HG03439 (cell line): ENCODE measurements around the gene PCSK9.
A peak's percentile ranks its signal among the peaks of the same experiment; 100 is the strongest.

Experiments used
- ATAC-seq: cut with Tn5 transposase; IDR thresholded peaks from one replicate; pipeline ENCODE4 v1.9.1; 2021; ENCODE audit warnings: mild to moderate bottlenecking, moderate library complexity; ENCODE audit not compliant: unreplicated experiment

Gene PCSK9

DNA sequence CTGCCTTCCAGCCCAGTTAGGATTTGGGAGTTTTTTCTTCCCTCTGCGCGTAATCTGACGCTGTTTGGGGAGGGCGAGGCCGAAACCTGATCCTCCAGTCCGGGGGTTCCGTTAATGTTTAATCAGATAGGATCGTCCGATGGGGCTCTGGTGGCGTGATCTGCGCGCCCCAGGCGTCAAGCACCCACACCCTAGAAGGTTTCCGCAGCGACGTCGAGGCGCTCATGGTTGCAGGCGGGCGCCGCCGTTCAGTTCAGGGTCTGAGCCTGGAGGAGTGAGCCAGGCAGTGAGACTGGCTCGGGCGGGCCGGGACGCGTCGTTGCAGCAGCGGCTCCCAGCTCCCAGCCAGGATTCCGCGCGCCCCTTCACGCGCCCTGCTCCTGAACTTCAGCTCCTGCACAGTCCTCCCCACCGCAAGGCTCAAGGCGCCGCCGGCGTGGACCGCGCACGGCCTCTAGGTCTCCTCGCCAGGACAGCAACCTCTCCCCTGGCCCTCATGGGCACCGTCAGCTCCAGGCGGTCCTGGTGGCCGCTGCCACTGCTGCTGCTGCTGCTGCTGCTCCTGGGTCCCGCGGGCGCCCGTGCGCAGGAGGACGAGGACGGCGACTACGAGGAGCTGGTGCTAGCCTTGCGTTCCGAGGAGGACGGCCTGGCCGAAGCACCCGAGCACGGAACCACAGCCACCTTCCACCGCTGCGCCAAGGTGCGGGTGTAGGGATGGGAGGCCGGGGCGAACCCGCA is at the start of gene PCSK9:
Gene PCSK9 (plus strand): TSS at position 207 of the 741 bp plus-strand sequence. CDS start 290 bp downstream, at position 497.
- no peak for ATAC-seq

DNA sequence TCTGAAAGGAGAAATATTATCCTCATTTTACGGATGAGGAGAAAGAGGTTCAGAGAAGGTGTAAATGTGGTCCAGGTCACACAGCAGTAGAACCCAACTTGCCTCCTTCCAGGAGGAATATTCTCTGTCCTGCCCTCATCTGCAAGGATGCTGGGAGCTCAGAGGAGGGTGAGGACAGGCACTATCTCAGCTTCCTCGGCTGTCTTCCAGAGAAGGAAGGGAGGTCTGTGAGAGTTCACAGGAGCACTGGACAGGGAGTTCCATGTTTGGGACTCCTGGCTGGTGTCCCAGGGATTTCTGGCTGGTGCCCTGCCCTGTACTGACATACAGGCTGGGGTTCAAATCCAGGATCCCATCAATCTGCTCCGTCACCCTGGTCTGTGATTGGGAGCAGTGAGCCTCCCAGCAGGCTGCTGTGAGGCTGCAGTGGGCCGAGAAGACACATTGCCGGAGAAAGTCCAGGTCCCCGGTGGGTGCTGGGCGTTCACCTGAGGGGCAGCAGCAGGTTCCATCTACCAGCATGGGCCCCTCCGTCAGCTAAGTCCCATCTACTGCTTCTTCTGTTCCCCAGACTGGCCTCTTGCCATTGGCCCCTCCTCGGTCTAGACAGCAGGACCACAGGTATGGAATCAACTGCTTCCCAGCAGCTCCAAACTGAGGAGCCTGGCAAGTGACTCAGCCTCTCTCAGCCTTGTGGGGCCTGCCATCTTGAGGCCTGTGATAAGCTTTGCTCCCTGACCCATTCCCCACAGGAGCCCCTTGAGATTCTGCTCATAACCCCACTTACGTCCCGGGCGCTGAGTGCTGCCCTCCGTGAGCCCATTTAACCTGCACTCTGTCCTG is 49.2 kb upstream of the PCSK9 start:
- no peak for ATAC-seq

DNA sequence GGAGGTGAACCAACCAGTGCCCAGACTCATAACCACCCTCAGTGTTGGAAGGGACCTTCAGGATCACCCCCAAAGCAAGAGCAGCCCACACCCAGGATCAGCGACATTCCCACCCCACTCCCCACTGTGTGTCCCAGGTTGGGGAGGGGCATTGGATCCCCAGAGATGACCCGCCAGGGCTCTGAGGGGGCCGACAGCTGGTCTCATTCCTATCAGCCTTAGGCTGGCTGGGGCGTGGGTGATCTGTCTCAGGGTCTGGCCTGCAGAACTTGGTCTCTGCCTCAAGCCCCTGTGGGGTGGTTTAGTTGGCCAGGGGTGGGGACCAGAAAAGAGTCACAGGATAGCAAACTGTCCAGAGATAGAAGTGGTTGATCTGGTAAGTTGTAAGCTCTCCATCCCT is 48.4 kb upstream of the PCSK9 start:
- no peak for ATAC-seq

DNA sequence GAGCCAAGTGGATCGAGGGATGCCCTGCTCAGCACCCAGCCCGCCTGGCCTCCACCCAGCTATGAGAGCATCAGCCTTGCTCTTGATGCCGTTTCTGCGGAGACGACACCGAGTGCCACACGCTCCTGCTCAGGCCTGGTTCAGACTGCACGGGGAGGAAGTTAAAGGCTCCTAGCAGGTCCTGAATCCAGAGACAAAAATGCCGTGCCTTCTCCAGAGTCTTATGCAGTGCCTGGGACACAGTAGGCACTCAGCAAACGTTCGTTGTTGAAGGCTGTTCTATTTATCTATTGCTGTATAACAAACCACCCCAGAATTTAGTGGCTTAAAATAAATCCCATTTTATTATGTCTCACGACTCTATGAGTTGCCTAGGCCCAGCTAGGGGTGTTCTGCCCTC is 47.4 kb upstream of the PCSK9 start:
- ATAC-seq: no peak

DNA sequence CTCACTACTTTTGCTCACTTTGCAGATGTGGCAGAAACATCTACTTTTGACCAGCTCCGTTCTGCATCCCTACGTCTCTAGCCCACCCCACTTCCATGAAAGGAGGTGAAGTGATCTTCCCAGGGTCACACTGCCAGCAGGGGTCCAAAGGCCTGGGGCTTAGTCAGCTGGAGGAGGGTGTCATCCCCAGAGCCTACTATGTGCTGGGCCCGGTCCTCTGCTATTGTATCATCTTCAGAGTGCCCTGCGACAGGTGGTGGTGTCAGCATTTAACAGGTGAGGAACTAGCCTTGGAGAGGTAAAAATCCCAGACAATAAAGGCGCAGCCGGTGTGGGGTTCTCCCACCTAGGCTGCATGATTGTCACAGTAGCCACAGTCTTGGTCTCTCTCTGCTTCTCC is 46.2 kb upstream of the PCSK9 start:
- no peak for ATAC-seq

DNA sequence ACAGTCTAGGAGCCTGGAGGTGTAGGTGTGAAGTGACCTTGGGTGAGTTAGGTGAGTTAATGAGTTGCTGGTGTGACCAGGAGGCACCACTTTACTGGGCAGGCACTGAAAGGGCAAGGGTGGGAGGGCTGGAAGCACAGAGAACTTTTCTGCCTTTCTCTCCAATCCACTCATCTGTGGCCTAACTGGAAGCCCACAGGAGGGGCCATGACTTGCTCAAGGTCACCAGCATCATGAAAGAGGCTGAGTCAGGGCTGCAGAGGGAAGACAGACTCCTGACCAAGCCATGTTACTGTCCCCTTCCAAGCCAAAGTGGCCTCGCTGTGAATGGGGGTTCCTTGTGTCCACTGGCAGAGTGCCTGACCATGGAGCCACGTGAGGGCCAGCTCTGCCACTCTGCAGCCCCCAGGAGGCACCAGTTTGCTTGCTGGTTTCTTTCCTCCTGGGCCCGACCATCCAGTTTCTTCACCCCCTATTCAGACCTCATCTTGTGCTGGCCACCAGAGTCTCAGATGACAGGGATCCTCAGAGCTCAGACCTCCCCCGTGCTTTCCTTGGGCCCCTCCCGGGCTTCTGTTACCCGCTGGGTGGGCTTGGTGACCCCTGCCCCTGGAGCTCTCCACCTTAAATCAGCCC is 44.9 kb upstream of the PCSK9 start:
- ATAC-seq: no peak

DNA sequence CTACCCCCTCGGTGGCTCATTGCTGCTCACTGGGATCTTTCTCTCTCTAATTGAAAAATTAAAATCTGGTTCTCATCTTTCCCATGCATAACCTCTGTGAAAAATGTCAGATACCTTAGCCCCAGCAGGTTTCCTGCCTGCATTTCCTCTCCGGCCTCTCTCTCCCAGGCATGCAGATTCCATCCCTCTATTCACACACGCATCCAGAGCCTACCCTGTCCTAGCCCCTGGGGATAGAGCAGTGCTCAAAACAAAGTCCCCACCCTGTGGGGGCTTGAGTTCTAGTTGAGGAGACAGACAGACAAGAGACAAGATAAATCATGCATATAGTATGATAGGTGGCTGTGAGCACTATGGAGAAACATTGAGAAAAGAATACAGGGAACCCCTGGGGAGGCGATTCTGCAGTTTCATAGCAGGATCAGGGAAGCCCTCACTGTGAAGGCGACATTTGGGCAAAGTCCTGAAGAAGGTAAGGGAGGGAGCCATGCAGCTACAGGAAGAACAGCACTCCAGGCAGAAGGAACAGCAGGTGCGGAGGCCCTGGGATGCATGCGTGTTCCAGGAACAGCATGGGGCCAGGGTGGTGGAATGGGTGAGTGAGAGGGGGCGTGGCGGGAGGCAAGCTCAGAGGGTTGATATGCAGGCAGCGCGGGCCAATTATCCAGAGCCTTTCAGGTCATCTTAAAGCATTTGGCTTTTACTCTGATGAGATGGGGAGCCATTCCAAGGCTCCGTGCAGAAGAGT is 44.2 kb upstream of the PCSK9 start:
- no peak for ATAC-seq

DNA sequence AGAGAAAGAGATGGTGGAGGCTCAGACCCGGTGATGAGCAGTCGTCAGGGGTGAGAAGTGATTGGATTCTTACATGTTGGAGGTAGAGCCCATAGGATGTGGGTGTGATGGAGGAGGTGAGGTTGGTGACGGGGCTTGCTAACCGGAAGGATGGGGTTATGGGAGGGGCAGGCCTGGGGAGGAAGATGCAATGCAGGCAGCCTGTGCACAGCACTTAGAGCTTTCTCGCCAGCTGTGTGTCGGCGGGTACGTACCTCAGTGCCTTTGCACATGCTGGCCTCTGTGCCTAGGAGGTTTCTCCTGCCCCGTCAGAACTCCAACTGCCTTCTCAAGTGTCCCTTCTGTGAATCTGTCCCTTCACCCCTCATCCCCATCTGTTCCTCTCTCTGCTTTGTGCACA is 43.5 kb upstream of the PCSK9 start:
- ATAC-seq: no peak

DNA sequence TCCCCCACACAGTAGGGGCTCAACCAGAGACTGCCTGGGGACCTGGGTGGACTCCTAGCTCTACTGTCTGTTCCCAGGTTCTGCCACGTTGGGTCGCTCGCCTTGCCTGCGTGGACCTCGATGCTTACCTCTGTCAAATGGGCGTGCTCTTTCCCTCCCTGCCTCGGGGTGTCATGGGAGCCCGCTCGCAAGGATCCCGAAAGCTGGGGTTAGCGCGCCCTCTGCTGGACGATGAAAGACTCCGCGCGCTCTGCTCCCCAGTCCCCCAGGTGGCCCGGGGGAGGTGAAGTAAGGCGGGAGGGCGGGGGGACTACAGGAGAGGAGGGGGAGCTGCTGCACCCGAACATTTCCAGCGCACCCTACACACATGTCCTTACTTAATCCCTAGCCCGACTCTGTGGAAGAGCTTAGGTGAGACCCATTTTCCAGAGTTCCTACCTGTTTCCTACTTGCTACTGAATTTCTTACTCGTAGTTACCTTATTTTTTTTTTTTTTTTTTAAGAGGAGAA is 42.9 kb upstream of the PCSK9 start:
- ATAC-seq: peak; percentile 53

DNA sequence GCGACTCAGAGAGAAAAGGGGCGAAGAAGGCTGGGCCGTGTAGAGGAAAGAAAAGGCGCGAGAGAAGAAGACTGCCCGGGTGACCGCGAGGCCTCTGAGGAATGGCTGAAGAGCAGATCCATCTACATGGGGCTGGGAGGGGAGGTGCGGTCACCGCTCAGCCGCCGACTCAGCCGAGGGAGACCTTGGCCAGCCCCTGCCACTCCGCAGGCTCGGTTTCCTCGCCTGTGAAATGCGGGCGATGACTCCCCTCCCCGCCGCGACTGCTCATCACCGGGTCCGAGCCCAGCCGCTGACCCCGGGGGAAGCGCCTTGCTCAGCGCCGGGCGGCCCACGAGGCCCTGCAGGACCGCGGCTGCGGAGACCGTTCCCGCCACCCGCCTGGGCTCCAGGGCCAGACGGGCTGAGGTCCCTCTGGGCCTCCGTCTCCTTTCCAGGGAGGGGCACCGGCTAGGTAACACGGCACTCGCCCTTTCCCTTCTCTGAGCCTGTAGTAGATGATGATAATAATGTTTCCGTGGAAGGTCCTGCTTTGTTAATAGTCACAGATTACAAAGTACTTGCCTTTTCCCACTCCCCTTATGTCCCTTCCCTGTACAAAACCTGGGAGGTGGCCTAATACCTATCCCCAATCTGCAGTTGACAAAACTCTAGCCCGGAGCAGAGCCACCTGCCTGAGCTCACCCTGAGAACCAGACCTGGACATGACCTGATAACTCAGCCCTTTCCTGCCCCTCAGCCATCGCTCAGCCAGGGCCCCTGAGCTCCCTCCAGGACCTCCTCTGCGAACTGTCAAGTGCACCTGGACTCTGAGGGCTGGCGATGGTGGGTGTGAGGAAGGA is 42.3 kb upstream of the PCSK9 start:
- ATAC-seq: no peak

DNA sequence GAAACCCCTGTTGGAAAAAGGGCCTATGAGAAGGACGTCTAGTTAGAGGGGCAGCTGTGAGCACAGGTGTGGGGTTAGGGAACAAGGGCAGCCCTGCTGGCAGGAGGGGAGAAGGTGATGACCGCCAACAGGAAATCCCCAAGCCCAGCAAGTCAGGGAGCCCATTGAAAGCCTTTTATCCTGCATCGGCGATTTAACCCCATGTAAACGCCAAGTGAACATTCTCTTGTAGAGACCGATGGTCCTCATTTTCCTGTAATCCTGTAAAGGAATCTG is 41.7 kb upstream of the PCSK9 start:
- ATAC-seq: no peak

DNA sequence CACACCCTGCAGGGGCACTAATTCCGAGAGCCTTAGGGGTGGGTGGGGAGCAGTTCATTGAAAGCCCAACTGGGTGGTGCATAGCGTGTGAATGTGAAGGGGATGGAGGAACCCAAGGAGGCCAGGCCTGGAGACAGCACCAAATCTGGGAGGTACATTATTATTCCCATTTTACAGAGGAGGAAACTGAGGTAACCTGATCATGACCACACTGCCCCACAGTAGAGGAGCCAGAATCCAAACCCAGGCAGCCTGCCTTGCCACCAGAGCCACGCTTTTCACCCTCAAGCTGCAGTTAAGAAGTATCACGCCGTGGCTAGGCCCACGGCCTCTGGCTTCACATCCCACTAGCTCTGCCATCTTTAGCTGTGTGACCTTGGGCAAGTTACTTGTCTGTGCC is 41.2 kb upstream of the PCSK9 start:
- no peak for ATAC-seq

DNA sequence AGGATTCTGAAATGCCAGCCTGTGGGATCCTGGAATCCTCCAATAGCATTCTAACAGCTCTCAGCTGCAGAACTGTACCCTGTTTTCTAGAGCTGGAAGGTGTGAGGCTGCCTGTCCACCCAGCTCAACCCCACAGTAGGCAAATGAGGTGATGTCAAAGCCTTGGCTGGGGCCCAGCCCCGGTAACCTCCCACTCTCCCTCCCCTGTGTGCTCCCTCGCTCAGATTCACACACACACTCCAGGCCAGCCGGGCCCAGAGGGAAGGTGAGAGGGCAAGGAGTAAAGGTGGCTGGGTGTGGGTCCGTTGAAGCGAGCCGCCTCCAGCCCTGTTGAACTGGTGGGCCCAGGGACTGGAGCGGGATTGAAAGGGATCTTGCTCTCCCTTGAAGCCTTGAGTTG is 40.7 kb upstream of the PCSK9 start, which contains the start of gene BSND:
Gene BSND (plus strand): TSS at position 257 of the 400 bp plus-strand sequence. CDS start 254 bp downstream, outside the sequence.
- ATAC-seq: peak; percentile 50

DNA sequence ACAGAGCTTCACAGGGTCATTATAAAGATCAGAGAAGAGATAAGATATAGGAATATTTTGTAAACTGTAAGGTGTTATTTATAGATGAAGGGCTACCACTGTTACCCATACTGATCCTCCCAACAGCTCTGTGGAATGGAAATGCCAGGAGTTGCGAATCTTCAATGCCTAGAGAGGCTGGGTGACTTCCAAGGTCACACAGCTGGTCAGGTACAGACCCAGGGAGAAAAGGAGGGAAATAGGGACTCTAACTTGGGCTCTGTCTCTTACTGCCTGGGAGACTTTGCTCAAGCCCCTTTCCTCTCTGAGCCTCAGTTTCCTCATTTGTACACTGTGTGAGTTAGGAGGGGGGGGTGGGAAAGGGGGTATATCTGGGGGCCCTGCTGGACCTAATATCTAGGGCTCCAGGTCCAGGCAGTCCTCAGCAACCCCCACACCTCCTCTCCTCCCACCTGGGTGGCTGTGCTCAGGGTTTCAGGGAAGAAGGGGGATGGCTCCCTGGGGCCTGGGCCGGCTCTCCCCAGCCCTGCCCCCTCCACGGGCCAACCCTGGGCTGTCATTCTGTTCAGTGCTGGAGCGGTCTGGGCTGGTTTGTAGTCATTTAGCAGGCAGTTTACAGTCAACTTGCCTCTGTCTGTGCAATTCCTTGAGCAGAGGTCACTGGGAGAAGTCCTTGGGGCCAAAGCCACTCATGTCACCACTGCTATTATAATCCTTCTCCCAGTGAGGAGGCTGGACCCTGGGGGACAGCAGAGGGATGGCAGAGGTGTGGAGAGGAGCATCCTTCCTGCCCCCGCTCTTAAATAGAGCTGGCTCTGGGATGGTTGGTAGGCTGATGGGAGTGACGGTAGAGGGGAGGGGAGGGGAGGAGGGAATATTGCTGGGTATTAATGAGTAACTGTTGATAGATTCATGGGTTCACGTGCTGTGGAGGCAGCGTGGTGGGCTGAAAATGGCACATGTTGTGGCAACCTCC is 39.0 kb upstream of the PCSK9 start:
- ATAC-seq: no peak

DNA sequence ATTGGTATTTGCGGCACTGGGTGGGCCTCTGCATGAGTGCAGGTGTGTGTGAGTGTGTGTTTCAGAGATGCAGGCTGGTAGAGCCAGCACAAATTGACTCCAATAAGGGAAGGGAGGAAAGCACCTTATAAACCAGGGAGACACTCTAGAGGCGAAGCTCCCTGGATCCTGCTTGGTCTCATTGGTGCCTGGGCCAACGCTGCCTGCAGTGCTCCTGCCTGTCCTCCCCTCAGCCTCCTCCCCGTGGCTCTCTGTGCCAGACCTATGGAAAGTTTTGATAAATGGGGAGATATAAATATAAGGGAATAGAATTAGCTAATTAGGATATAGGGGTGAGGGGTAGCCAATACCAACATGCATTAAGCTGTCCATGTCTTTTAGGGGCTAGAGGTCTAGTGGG is 38.0 kb upstream of the PCSK9 start:
- no peak for ATAC-seq

DNA sequence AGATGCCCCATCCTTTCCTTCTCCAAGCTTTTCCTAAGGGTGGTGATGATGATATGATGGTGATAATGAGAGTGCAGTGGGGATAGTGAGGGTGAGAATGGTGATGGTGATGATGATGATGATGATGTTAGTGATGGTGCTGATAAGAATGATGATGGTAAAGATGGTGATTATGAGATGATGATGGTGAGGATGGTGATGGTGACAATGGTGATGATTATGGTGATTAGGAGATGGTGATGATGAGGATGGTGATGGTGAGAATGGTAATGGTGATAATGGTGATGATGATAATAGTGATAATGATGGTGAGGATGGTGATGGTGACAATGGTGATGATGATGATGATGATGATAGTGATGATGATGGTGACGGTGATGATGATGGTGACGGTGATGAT is 36.7 kb upstream of the PCSK9 start:
- no peak for ATAC-seq

DNA sequence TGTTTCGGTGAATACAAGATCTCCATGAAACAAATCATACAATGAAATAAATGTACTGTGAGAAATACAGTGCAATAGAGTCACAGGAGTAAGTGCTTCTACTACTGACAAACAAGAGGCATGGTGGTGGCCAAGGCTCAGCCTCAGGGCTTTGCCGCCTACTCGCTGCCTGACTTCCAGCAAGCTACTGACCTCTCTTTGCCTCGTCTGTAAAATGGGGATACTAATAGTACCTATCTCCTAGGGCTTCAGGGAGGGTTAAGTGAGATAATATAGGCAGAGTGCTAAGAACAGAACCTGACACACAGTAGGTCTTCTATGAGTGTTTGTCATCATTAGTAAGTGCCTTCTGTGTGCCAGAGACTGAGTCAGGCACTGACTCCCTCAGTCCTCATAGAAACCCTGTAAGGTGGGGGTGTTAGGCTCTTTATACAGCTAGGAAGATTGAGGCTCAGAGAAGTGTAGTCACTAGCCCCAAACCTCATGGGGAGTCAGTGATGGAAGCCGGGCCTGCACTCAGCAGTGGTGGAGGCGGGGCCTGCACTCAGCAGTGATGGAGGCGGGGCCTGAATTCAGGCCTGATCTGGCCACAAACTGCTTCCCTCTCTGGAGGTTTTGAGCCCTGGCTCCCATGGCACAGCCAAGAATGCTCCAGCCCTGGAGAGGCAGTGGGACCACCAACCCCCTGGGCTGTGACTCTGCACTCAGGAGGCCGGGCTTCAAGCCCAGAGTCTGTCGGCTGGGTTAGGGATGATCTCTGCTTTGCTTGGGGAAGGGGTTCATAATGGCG is 33.8 kb upstream of the PCSK9 start:
- no peak for ATAC-seq

DNA sequence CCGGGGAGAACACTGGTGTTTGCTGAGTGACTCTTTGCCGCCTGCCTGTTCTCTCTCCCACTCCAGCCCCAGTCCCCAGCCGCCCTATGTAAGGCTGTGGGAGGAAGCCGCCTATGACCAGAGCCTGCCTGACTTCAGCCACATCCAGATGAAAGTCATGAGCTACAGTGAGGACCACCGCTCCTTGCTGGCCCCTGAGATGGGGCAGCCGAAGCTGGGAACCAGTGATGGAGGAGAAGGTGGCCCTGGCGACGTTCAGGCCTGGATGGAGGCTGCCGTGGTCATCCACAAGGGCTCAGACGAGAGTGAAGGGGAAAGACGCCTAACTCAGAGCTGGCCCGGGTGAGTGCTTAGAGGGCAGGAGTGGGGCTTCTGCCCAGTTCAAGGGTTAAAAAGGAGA is 32.4 kb upstream of the PCSK9 start:
- no peak for ATAC-seq
